Epithelial cell of esophagus (primary cell): ENCODE measurements around the gene SALL4.
"Not testable (repeated sequence)": the region's sequence is repeated elsewhere in the genome, so short reads cannot be mapped to it uniquely, and the experiment has no call there.

Experiments
- DNase-seq: peaks from one replicate; pipeline ENCODE4 v3.0.0; 2010; ENCODE audit warnings: low read depth
- H3K4me3 ChIP-seq: 2 replicates; pipeline ENCODE4 v1.5.1; 2011; ENCODE audit warnings: mild to moderate bottlenecking, low read length, control low read depth
- TF ChIP-seq, protein P1 (sequence below): IDR thresholded peaks from 2 replicates; pipeline ENCODE4 v1.5.1; 2011; ENCODE audit warnings: low read depth, mild to moderate bottlenecking, low read length, control low read depth, inconsistent platforms; ENCODE audit not compliant: insufficient read depth; ENCODE audit errors: missing control alignments

SALL4 gene

DNA sequence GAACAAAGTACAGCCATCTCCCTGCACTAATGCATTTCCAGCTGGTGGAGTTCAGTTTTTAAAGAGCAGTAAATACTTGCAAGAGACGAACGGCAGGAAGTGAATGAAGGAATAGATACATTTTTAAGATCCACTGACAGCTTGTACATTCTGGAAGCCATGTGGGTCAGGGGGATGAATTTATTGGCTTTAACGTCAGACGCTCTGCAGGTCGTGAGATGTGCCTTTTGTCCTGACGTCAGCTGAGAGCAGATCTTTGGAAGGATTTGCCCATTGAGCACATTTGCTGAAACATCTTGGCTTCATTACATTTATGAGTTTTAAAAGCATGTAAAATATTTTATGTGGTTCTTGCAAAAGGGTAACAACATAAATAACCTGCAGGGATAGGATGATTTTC, 29.5 kb upstream of the SALL4 start:
- no peak for DNase-seq
- TF ChIP-seq, protein P1, sequence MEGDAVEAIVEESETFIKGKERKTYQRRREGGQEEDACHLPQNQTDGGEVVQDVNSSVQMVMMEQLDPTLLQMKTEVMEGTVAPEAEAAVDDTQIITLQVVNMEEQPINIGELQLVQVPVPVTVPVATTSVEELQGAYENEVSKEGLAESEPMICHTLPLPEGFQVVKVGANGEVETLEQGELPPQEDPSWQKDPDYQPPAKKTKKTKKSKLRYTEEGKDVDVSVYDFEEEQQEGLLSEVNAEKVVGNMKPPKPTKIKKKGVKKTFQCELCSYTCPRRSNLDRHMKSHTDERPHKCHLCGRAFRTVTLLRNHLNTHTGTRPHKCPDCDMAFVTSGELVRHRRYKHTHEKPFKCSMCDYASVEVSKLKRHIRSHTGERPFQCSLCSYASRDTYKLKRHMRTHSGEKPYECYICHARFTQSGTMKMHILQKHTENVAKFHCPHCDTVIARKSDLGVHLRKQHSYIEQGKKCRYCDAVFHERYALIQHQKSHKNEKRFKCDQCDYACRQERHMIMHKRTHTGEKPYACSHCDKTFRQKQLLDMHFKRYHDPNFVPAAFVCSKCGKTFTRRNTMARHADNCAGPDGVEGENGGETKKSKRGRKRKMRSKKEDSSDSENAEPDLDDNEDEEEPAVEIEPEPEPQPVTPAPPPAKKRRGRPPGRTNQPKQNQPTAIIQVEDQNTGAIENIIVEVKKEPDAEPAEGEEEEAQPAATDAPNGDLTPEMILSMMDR = no peak
- H3K4me3 ChIP-seq = no peak overlapping the region

DNA sequence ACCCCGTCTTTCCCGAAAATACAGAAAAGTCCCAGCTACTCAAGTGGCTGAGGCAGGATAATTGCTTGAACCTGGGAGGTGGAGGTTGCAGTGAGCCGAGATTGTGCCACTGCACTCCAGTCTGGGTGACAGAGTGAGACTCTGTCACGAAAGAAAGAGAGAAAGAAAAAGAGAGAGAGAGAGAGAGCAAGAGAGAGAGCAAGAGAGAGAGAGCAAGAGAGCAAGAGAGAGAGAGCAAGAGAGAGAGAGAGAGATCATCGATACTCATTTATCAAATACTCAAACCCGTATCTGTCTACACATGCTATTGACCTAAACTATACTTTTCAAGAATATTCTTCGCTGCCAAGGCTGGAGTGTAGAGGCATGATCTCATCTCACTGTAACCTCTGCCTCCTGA, 28.2 kb upstream of the SALL4 start:
- TF ChIP-seq, protein P1 = no peak
- H3K4me3 ChIP-seq = no peak overlapping the region
- no peak for DNase-seq

- TF ChIP-seq, protein P1 = no peak
- no peak overlapping the region for H3K4me3 ChIP-seq
- DNase-seq = no peak
These were observed 26.4 kb upstream of the SALL4 start for GRCh38 chr20:51828762-51829161.

- TF ChIP-seq, protein P1 = no peak
- no peak for DNase-seq
- no peak overlapping the region for H3K4me3 ChIP-seq
These were observed 24.1 kb upstream of the SALL4 start for GRCh38 chr20:51826372-51826771.

- DNase-seq = no peak
- TF ChIP-seq, protein P1 = no peak
- H3K4me3 ChIP-seq = no peak overlapping the region
These were observed 16.2 kb upstream of the SALL4 start for GRCh38 chr20:51818479-51819008.

- DNase-seq, H3K4me3 ChIP-seq: not testable (repeated sequence)
These were observed 14.5 kb upstream of the SALL4 start for GRCh38 chr20:51816856-51817255.

GRCh38 chr20:51815383-51816076, 13.2 kb upstream of the SALL4 start:
- TF ChIP-seq, protein P1 = no peak
- DNase-seq = peak; percentile 43
- no peak overlapping the region for H3K4me3 ChIP-seq
